ENCODE results near the gene SPAG6.

Gene SPAG6

GRCh38 chr10:22435650-22436049 is 90.4 kb downstream of the SPAG6 start:
- no peak for DNase-seq (ENCODE audit: low spot score)

- DNase-seq (ENCODE audit: low spot score): no peak
Observed at GRCh38 chr10:22436526-22436892, 91.2 kb downstream of the SPAG6 start.

GRCh38 chr10:22436893-22437619 is 91.8 kb downstream of the SPAG6 start:
- DNase-seq (ENCODE audit: low spot score): peak; percentile 55

GRCh38 chr10:22437620-22438588 is 92.6 kb downstream of the SPAG6 start:
- DNase-seq (ENCODE audit: low spot score): peak; percentile 34

- DNase-seq (ENCODE audit: low spot score): no peak
Observed at GRCh38 chr10:22438711-22439110, 93.4 kb downstream of the SPAG6 start.

- DNase-seq (ENCODE audit: low spot score): no peak
Observed at GRCh38 chr10:22442063-22442462, 96.8 kb downstream of the SPAG6 start.

- no peak for DNase-seq (ENCODE audit: low spot score)
Observed at GRCh38 chr10:22442468-22442867, 97.2 kb downstream of the SPAG6 start.

- DNase-seq (ENCODE audit: low spot score): no peak
Observed at GRCh38 chr10:22443175-22443901, 98.0 kb downstream of the SPAG6 start.

- DNase-seq (ENCODE audit: low spot score): no peak
Observed at GRCh38 chr10:22444219-22444788, 99.0 kb downstream of the SPAG6 start.

- DNase-seq (ENCODE audit: low spot score): no peak
Observed at GRCh38 chr10:22445495-22445894, 100.2 kb downstream of the SPAG6 start.

- no peak for DNase-seq (ENCODE audit: low spot score)
Observed at GRCh38 chr10:22447068-22447467, 101.8 kb downstream of the SPAG6 start.

- no peak for DNase-seq (ENCODE audit: low spot score)
Observed at GRCh38 chr10:22451346-22451745, 106.0 kb downstream of the SPAG6 start.

- DNase-seq (ENCODE audit: low spot score): no peak
Observed at GRCh38 chr10:22453320-22453719, 108.0 kb downstream of the SPAG6 start.

GRCh38 chr10:22453948-22454591 is 108.8 kb downstream of the SPAG6 start:
- no peak for DNase-seq (ENCODE audit: low spot score)

GRCh38 chr10:22454634-22455033 is 109.3 kb downstream of the SPAG6 start:
- DNase-seq (ENCODE audit: low spot score): no peak

GRCh38 chr10:22455068-22455857 is 110.0 kb downstream of the SPAG6 start:
- no peak for DNase-seq (ENCODE audit: low spot score)

GRCh38 chr10:22456486-22456885 is 111.2 kb downstream of the SPAG6 start:
- no peak for DNase-seq (ENCODE audit: low spot score)

- no peak for DNase-seq (ENCODE audit: low spot score)
Observed at GRCh38 chr10:22458272-22459038, 113.2 kb downstream of the SPAG6 start.

- no peak for DNase-seq (ENCODE audit: low spot score)
Observed at GRCh38 chr10:22459496-22459895, 114.2 kb downstream of the SPAG6 start.

GRCh38 chr10:22460101-22460500 is 114.8 kb downstream of the SPAG6 start:
- no peak for DNase-seq (ENCODE audit: low spot score)
